Measurements from ENCODE around the gene DEDD2.

DNA sequence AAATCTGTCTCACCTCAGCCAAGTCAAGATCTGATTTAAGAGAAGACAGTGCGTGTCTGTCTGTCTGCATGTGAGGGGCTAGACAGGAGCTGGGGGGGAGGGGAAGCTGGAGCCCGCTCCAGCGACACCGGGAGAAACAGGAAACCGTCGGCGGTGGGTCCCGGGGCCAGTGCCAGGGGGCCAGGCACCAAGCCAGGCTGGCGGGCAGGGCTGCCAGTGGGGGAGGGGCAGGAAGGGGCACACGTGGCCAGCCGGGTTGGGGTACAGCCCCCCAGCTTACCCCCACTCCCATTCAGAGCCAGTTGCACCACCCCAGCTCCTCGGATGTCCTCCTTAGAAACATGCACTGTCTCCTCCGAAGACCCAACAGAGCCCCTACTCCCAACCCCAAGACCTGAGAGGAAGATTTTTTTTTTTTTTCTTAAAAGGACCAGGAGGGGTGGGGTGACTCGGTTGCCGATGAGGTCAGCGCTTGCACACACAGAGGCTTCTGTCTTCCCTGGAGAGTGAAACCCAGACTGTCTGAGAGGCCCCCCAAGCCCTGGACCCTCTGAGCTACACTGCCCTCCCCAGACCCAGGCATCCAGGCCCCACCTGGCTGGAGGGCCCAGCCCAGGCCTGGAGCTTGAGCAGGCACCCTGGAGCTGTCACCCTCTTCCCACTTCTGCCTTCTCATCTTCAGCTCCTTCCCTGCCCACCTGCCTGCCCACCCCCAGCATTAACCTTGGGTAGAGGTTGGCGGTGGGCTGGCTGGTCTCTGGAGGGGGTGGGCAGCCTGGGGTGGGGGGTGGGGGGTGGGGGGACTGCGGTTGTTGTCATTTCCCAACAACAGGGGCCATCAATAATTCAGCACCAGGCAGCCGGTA is 33.4 kb upstream of the DEDD2 start:
- TF ChIP-seq, protein P1, sequence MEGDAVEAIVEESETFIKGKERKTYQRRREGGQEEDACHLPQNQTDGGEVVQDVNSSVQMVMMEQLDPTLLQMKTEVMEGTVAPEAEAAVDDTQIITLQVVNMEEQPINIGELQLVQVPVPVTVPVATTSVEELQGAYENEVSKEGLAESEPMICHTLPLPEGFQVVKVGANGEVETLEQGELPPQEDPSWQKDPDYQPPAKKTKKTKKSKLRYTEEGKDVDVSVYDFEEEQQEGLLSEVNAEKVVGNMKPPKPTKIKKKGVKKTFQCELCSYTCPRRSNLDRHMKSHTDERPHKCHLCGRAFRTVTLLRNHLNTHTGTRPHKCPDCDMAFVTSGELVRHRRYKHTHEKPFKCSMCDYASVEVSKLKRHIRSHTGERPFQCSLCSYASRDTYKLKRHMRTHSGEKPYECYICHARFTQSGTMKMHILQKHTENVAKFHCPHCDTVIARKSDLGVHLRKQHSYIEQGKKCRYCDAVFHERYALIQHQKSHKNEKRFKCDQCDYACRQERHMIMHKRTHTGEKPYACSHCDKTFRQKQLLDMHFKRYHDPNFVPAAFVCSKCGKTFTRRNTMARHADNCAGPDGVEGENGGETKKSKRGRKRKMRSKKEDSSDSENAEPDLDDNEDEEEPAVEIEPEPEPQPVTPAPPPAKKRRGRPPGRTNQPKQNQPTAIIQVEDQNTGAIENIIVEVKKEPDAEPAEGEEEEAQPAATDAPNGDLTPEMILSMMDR (IDR thresholded peaks at IDR 0.05) = no peak
- no peak for TF ChIP-seq POLR2A (IDR thresholded peaks at IDR 0.05)

All from esophagus squamous epithelium (tissue), 4 donors.